CD14-positive monocyte (primary cell): Measurements from ENCODE around the gene CENPA. TPM values are rescaled to one million over a fixed set of nuclear protein-coding genes. Genes with fewer than 3 reads are reported as not detected.

Experiments
- DNase-seq, 3 donors: peaks; one replicate each; pipeline ENCODE4 v3.0.0-alpha.2; 2011 to 2022
- H2AFZ ChIP-seq: 2 replicates; pipeline ENCODE4 v1.6.0; 2012; ENCODE audit warnings: mild to moderate bottlenecking, low read depth, low read length, inconsistent platforms; ENCODE audit not compliant: insufficient read depth, poor library complexity, severe bottlenecking
- H3K27ac ChIP-seq, 2 donors: 1 replicate in 1 of 2; 2 replicates in 1 of 2; pipeline ENCODE4 v1.5.1; 2012 to 2013; ENCODE audit warnings: low read length in 2 of 2, control low read depth in 1 of 2, inconsistent platforms in 1 of 2, low read depth in 1 of 2, mild to moderate bottlenecking in 1 of 2
- H3K27me3 ChIP-seq, 2 donors: one replicate each; pipeline versions ENCODE4 v1.6.0 to v1.6.1; 2011 to 2013; ENCODE audit warnings: low read length in 2 of 2; ENCODE audit not compliant: control insufficient read depth in 2 of 2, insufficient read depth in 2 of 2
- H3K36me3 ChIP-seq, 2 donors: replicated peaks in 1 of 2; 1 replicate in 1 of 2; 2 replicates in 1 of 2; pipeline versions ENCODE4 v1.5.1 to v1.6.1; 2012 to 2013; ENCODE audit warnings: low read length in 2 of 2, control low read depth in 1 of 2, inconsistent platforms in 1 of 2, mild to moderate bottlenecking in 1 of 2; ENCODE audit not compliant: insufficient read depth in 2 of 2, control insufficient read depth in 1 of 2
- H3K4me1 ChIP-seq, 2 donors: 1 replicate in 1 of 2; 2 replicates in 1 of 2; pipeline versions ENCODE4 v1.5.1 to v1.6.1; 2012 to 2013; ENCODE audit warnings: low read length in 2 of 2, control low read depth in 1 of 2, inconsistent platforms in 1 of 2, mild to moderate bottlenecking in 1 of 2, moderate library complexity in 1 of 2; ENCODE audit not compliant: insufficient read depth in 2 of 2, control insufficient read depth in 1 of 2
- H3K4me2 ChIP-seq: replicated peaks from 2 replicates; pipeline ENCODE3; 2012; ENCODE audit warnings: low read length, moderate library complexity, mild to moderate bottlenecking; ENCODE audit not compliant: poor library complexity, severe bottlenecking; ENCODE audit errors: extremely low read depth
- H3K4me3 ChIP-seq, 3 experiments: fragments of 200-600 bp in 1 of 3; sonication (generic) in 1 of 3; replicated peaks in 1 of 3; 1 replicate in 2 of 3; 2 replicates in 1 of 3; pipeline ENCODE4 v1.5.1; 2011 to 2013; ENCODE audit warnings: low read length in 3 of 3, mild to moderate bottlenecking in 3 of 3, control low read depth in 2 of 3, low read depth in 2 of 3, inconsistent platforms in 1 of 3, moderate library complexity in 1 of 3
- H3K79me2 ChIP-seq: 2 replicates; pipeline ENCODE4 v1.6.0; 2012; ENCODE audit warnings: mild to moderate bottlenecking, control low read depth, inconsistent platforms, low read length, moderate library complexity; ENCODE audit not compliant: insufficient read depth
- H3K9ac ChIP-seq: 2 replicates; pipeline ENCODE4 v1.6.0; 2017; ENCODE audit warnings: low read length, mild to moderate bottlenecking; ENCODE audit not compliant: insufficient read depth, poor library complexity, severe bottlenecking
- H3K9me3 ChIP-seq, 2 donors: replicated peaks in 1 of 2; 1 replicate in 1 of 2; 2 replicates in 1 of 2; pipeline versions ENCODE4 v1.5.1 to v1.6.1; 2012 to 2013; ENCODE audit warnings: low read length in 2 of 2, control low read depth in 1 of 2; ENCODE audit not compliant: control insufficient read depth in 1 of 2, insufficient read depth in 1 of 2
- H4K20me1 ChIP-seq: 2 replicates; pipeline ENCODE4 v1.6.0; 2012; ENCODE audit warnings: mild to moderate bottlenecking, low read length, control low read depth, moderate library complexity; ENCODE audit not compliant: insufficient read depth
- H3K27ac Mint-ChIP-seq, 7 donors: one replicate each; pipeline ENCODE4 v1.8.0; 2020; ENCODE audit warnings: mild to moderate bottlenecking in 7 of 7, mixed read lengths in 7 of 7, moderate library complexity in 6 of 7, inconsistent platforms in 2 of 7
- H3K27me3 Mint-ChIP-seq, 3 donors: one replicate each; pipeline ENCODE4 v1.8.0; 2021 to 2022; ENCODE audit warnings: low read depth in 3 of 3, mild to moderate bottlenecking in 3 of 3, mixed read lengths in 3 of 3, moderate library complexity in 3 of 3, inconsistent platforms in 1 of 3
- H3K36me3 Mint-ChIP-seq, 2 donors: one replicate each; pipeline ENCODE4 v1.8.0; 2020; ENCODE audit warnings: mixed read lengths in 2 of 2, inconsistent platforms in 1 of 2, mild to moderate bottlenecking in 1 of 2
- H3K4me1 Mint-ChIP-seq: one replicate; pipeline ENCODE4 v1.8.0; 2020; ENCODE audit warnings: mild to moderate bottlenecking, mixed read lengths
- H3K4me3 Mint-ChIP-seq, 2 donors: one replicate each; pipeline ENCODE4 v1.8.0; 2020; ENCODE audit warnings: mild to moderate bottlenecking in 2 of 2, mixed read lengths in 2 of 2, moderate library complexity in 1 of 2
- H3K9me3 Mint-ChIP-seq, 7 donors: one replicate each; pipeline ENCODE4 v1.8.0; 2020 to 2022; ENCODE audit warnings: mixed read lengths in 7 of 7, mild to moderate bottlenecking in 6 of 7, moderate library complexity in 6 of 7, inconsistent platforms in 2 of 7
- WGBS: methylation state at CpG from one replicate; pipeline ENCODE4 v1.1.5; 2013; ENCODE audit warnings: missing lambda C conversion rate; ENCODE audit not compliant: insufficient coverage; 5-methylcytosine and 5-hydroxymethylcytosine counted together
- intact Hi-C, 2 donors: fragments of 100-400 bp; cut with micrococcal nuclease; formaldehyde crosslinking; loops; one replicate each; pipeline versions ENCODE4 v1.15.0 to v1.15.1; 2023
- polyA plus RNA-seq, 3 donors: library from polyadenylated mRNA; depleted of rRNA in 1 of 3; unstranded in 2 of 3; stranded (reverse) in 1 of 3; fragments of 300-500 nt in 2 of 3; fragments of >200 nt in 1 of 3; fragmentation: Illumina TruSeq in 2 of 3; gene quantifications; 1 replicate in 2 of 3; 2 replicates in 1 of 3; pipeline ENCODE4 v1.2.3, GENCODE V29; 2012 to 2021
- TF ChIP-seq, protein P1 (sequence below): fragments of 200-600 bp; IDR thresholded peaks from one replicate; pipeline ENCODE4 v1.8.0; 2022; ENCODE audit warnings: antibody characterized with exemption, mild to moderate bottlenecking

The CENPA gene
- polyA plus RNA-seq, 3 donors, result 0.24 TPM; not detected in 2

- TF ChIP-seq, protein P1, sequence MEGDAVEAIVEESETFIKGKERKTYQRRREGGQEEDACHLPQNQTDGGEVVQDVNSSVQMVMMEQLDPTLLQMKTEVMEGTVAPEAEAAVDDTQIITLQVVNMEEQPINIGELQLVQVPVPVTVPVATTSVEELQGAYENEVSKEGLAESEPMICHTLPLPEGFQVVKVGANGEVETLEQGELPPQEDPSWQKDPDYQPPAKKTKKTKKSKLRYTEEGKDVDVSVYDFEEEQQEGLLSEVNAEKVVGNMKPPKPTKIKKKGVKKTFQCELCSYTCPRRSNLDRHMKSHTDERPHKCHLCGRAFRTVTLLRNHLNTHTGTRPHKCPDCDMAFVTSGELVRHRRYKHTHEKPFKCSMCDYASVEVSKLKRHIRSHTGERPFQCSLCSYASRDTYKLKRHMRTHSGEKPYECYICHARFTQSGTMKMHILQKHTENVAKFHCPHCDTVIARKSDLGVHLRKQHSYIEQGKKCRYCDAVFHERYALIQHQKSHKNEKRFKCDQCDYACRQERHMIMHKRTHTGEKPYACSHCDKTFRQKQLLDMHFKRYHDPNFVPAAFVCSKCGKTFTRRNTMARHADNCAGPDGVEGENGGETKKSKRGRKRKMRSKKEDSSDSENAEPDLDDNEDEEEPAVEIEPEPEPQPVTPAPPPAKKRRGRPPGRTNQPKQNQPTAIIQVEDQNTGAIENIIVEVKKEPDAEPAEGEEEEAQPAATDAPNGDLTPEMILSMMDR, result no peak
- Histone ChIP-seq H3K4me1 (peaks cover 4 to 5% of the 10 kb centered on the region in 2 donors), H2AFZ (no peak overlapping the region), H3K79me2 (no peaks in the 10 kb centered on the region), H4K20me1 (no peaks in the 10 kb centered on the region), H3K4me3 (no peak overlapping the region), H3K9ac (no peak overlapping the region), H3K36me3 (peaks cover 4 to 11% of the 10 kb centered on the region in 2 donors), H3K9me3 (no peaks in the 10 kb centered on the region), H3K4me2 (no peak overlapping the region), H3K27me3 (no peaks in the 10 kb centered on the region), H3K27ac (no peak overlapping the region)
- intact Hi-C loops, result no loop called here
- WGBS, result 100% methylated on average over 3 of the region's 5 CpGs
- Mint-ChIP-seq H3K27ac (no peak overlapping the region), H3K4me3 (no peak overlapping the region), H3K36me3 (peaks cover 11 to 15% of the 10 kb centered on the region in 2 donors), H3K4me1 (peaks cover 6% of the 10 kb centered on the region), H3K9me3 (peaks cover 0 to 5% (median 2%) of the 10 kb centered on the region in 7 donors), H3K27me3 (peaks cover 0 to 3% (median 0%) of the 10 kb centered on the region in 3 donors)
- no peak for DNase-seq
Observed at GRCh38 chr2:26805241-26805676, 19.4 kb downstream of the CENPA start.

- H3K9me3 Mint-ChIP-seq, result peaks cover 0 to 5% (median 3%) of the 10 kb centered on the region in 7 donors
- DNase-seq, result no peak
- H3K4me3 ChIP-seq, result no peak overlapping the region
- H3K4me3 Mint-ChIP-seq, result no peak overlapping the region
- no peak overlapping the region for H2AFZ ChIP-seq
- H3K9ac ChIP-seq, result no peak overlapping the region
- H3K27me3 ChIP-seq, result no peaks in the 10 kb centered on the region
- intact Hi-C loops, result no loop called here
- peaks cover 4 to 13% of the 10 kb centered on the region in 2 donors for H3K4me1 ChIP-seq
- H3K36me3 ChIP-seq, result no peaks in the 10 kb centered on the region
- peaks cover 8% of the 10 kb centered on the region for H3K4me1 Mint-ChIP-seq
- H3K36me3 Mint-ChIP-seq, result no peaks in the 10 kb centered on the region
- 57% methylated on average over 1 of the region's 2 CpGs for WGBS
- no peaks in the 10 kb centered on the region for H3K79me2 ChIP-seq
- TF ChIP-seq, protein P1, result no peak
- H3K27ac Mint-ChIP-seq, result peak overlapping the region in 1 of 7 donors; percentile 75
- no peaks in the 10 kb centered on the region for H3K9me3 ChIP-seq
- no peaks in the 10 kb centered on the region for H4K20me1 ChIP-seq
- H3K4me2 ChIP-seq, result no peak overlapping the region
- H3K27me3 Mint-ChIP-seq, result peaks cover 1 to 9% (median 2%) of the 10 kb centered on the region in 3 donors
- no peak overlapping the region for H3K27ac ChIP-seq
Observed at GRCh38 chr2:26807788-26808460, 22.1 kb downstream of the CENPA start.
